Keratinocyte (primary cell): Measurements from ENCODE around the gene IFNG-AS1. TPM values are rescaled to one million over a fixed set of nuclear protein-coding genes. Genes with fewer than 3 reads are reported as not detected.

Experiments
- DNase-seq: peaks from one replicate; pipeline ENCODE4 v3.0.0-alpha.2; 2011; ENCODE audit warnings: low read depth, missing footprints, low spot score
- FAIRE-seq: peaks from 2 replicates; lab custom pipeline; 2011; peaks lifted over from hg19 to GRCh38; lab: Jason Lieb, UNC
- H2AFZ ChIP-seq: 2 replicates; pipeline ENCODE4 v1.6.0; 2012; ENCODE audit warnings: low read length, control low read depth, inconsistent platforms; ENCODE audit not compliant: control insufficient read depth
- H3K27ac ChIP-seq: 2 replicates; pipeline ENCODE4 v1.5.1; 2011; ENCODE audit warnings: low read length; ENCODE audit not compliant: control insufficient read depth, insufficient read depth
- H3K27me3 ChIP-seq: 3 replicates; pipeline ENCODE4 v1.6.0; 2011; ENCODE audit warnings: low read length; ENCODE audit not compliant: control insufficient read depth, insufficient read depth; ENCODE audit errors: extremely low read depth
- H3K36me3 ChIP-seq, 2 experiments: 2 replicates in 1 of 2; 3 replicates in 1 of 2; pipeline ENCODE4 v1.5.1; 2011; ENCODE audit warnings: low read length in 2 of 2, mild to moderate bottlenecking in 1 of 2; ENCODE audit not compliant: control insufficient read depth in 2 of 2, insufficient read depth in 2 of 2; ENCODE audit errors: extremely low read depth in 1 of 2
- H3K4me1 ChIP-seq: 3 replicates; pipeline ENCODE4 v1.5.1; 2011; ENCODE audit warnings: low read length; ENCODE audit not compliant: control insufficient read depth, insufficient read depth; ENCODE audit errors: extremely low read depth
- H3K4me2 ChIP-seq: 3 replicates; pipeline ENCODE4 v1.6.0; 2011; ENCODE audit warnings: low read depth, low read length; ENCODE audit not compliant: control insufficient read depth, insufficient read depth; ENCODE audit errors: extremely low read depth
- H3K4me3 ChIP-seq, 3 experiments: fragments of 200-600 bp in 1 of 3; sonication (generic) in 1 of 3; 2 replicates in 2 of 3; 3 replicates in 1 of 3; pipeline ENCODE4 v1.5.1; 2011 to 2016; ENCODE audit warnings: low read length in 3 of 3, mild to moderate bottlenecking in 3 of 3, control low read depth in 2 of 3, inconsistent platforms in 1 of 3, low read depth in 1 of 3, mixed read lengths in 1 of 3, mixed run types in 1 of 3, moderate library complexity in 1 of 3; ENCODE audit not compliant: control insufficient read depth in 2 of 3, insufficient read depth in 2 of 3; ENCODE audit errors: extremely low read depth in 1 of 3
- H3K79me2 ChIP-seq: 2 replicates; pipeline ENCODE4 v1.6.0; 2012; ENCODE audit warnings: low read length; ENCODE audit not compliant: control insufficient read depth, insufficient read depth
- H3K9ac ChIP-seq: 3 replicates; pipeline ENCODE4 v1.6.0; 2011; ENCODE audit warnings: low read length; ENCODE audit not compliant: control insufficient read depth, insufficient read depth; ENCODE audit errors: extremely low read depth
- H3K9me1 ChIP-seq: 3 replicates; pipeline ENCODE4 v1.6.0; 2011; ENCODE audit warnings: low read length; ENCODE audit not compliant: control insufficient read depth, insufficient read depth; ENCODE audit errors: extremely low read depth
- H3K9me3 ChIP-seq: 2 replicates; pipeline ENCODE4 v1.5.1; 2012; ENCODE audit warnings: low read depth, low read length; ENCODE audit not compliant: control insufficient read depth
- H4K20me1 ChIP-seq: 3 replicates; pipeline ENCODE4 v1.6.0; 2011; ENCODE audit warnings: low read length; ENCODE audit not compliant: control insufficient read depth, insufficient read depth; ENCODE audit errors: extremely low read depth
- CTCF ChIP-seq, 3 experiments: IDR thresholded peaks in 1 of 3; conservative IDR thresholded peaks in 1 of 3; optimal IDR thresholded peaks in 1 of 3; 2 replicates in 2 of 3; 3 replicates in 1 of 3; pipeline versions ENCODE3 to v1.5.1; 2011; ENCODE audit warnings: low read length in 3 of 3, mild to moderate bottlenecking in 3 of 3, moderate library complexity in 2 of 3, control low read depth in 1 of 3, inconsistent platforms in 1 of 3; ENCODE audit not compliant: insufficient read depth in 2 of 3; ENCODE audit errors: extremely low read depth in 1 of 3
- EZH2 ChIP-seq: IDR thresholded peaks from one replicate; pipeline ENCODE4 v1.6.1; 2012; ENCODE audit warnings: inconsistent platforms, mild to moderate bottlenecking, low read length, moderate library complexity
- dilution Hi-C: fragments of 300-500 bp; cut with MboI; formaldehyde crosslinking; loops from one replicate; pipeline ENCODE4 v1.7.0; 2020; ENCODE audit warnings: low sequenced_read_pairs; ENCODE audit not compliant: extremely low pct_ligation_motif_present
- polyA plus RNA-seq, 5 experiments: library from polyadenylated mRNA; depleted of rRNA in 3 of 5; stranded (reverse) in 3 of 5; stranded (forward) in 1 of 5; unstranded in 1 of 5; fragments of >200 nt; gene quantifications; 1 replicate in 1 of 5; 2 replicates in 3 of 5; 3 replicates in 1 of 5; pipeline versions ENCODE4 v1.2.1 to v1.2.3, GENCODE V29; 2011 to 2012; ENCODE audit warnings: missing spikeins in 2 of 5, low read depth in 1 of 5, low replicate concordance in 1 of 5

Gene IFNG-AS1
- polyA plus RNA-seq, 1 donor (not counting 4 experiments of a cell fraction or from before 2014, with no cell fraction given) = not detected

- dilution Hi-C loops = no loop called here
- FAIRE-seq = no peak
- Histone ChIP-seq H4K20me1 (no peaks in the 10 kb centered on the region), H3K27ac (no peak overlapping the region), H3K4me1 (peaks cover 5% of the 10 kb centered on the region), H3K9me3 (no peaks in the 10 kb centered on the region), H3K4me2 (no peak overlapping the region), H3K9me1 (no peaks in the 10 kb centered on the region), H3K4me3 (no peak overlapping the region), H3K9ac (no peak overlapping the region), H3K36me3 (no peaks in the 10 kb centered on the region), H2AFZ (no peak overlapping the region), H3K27me3 (peaks cover 12% of the 10 kb centered on the region), H3K79me2 (no peaks in the 10 kb centered on the region)
- no peak for DNase-seq
- TF ChIP-seq EZH2 (no peak), CTCF (optimal IDR thresholded peaks at IDR 0.05 in 1 of 3, IDR thresholded peaks at IDR 0.05 in 1 of 3, conservative IDR thresholded peaks at IDR 0.05 in 1 of 3; ENCODE audit: extremely low read depth in 1 of 3, insufficient read depth in 2 of 3, low read length in 3 of 3) (no peak)
Measured at GRCh38 chr12:67986632-67987031, 2.6 kb upstream of the IFNG-AS1 start.

- Histone ChIP-seq H3K9me3 (no peaks in the 10 kb centered on the region), H3K4me3 (no peak overlapping the region), H4K20me1 (no peaks in the 10 kb centered on the region), H3K4me1 (no peaks in the 10 kb centered on the region), H3K4me2 (no peak overlapping the region), H3K36me3 (no peaks in the 10 kb centered on the region), H3K79me2 (no peaks in the 10 kb centered on the region), H3K27me3 (peaks cover 18% of the 10 kb centered on the region), H3K9me1 (no peaks in the 10 kb centered on the region), H2AFZ (no peak overlapping the region), H3K27ac (no peak overlapping the region), H3K9ac (no peak overlapping the region)
- DNase-seq (no peak), FAIRE-seq (no peak)
- dilution Hi-C loops = no loop called here
- TF ChIP-seq EZH2 = no peak
Measured at GRCh38 chr12:67988601-67989021, 636 bp upstream of the IFNG-AS1 start.

DNA sequence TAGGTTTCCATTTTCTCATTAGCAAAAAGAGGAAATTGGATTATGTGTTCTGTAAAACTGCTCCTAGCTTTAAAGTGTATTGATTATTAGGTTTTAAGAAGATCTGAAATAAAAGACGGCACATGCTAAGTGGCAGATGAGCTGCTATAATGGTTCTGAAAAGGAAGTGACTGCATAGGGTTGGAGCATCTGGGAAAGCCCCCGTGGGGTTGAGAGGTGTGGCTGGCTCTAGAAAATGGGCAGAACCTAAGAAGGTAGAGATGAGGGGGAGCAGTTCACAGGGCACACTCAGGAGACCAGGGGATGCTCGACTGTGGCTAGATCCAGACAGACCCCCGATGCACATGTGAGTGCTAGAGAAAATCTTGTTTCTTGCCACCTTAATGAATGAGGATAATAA is 1.9 kb downstream of the IFNG-AS1 start:
- no peaks in the 10 kb centered on the region for H3K9me1 ChIP-seq
- no peaks in the 10 kb centered on the region for H4K20me1 ChIP-seq
- dilution Hi-C loops = no loop called here
- TF ChIP-seq EZH2 (no peak), CTCF (optimal IDR thresholded peaks at IDR 0.05 in 1 of 3, IDR thresholded peaks at IDR 0.05 in 1 of 3, conservative IDR thresholded peaks at IDR 0.05 in 1 of 3; ENCODE audit: extremely low read depth in 1 of 3, insufficient read depth in 2 of 3, low read length in 3 of 3) (no peak)
- H3K36me3 ChIP-seq = no peaks in the 10 kb centered on the region
- H3K27me3 ChIP-seq = peaks cover 18% of the 10 kb centered on the region
- no peaks in the 10 kb centered on the region for H3K79me2 ChIP-seq
- DNase-seq = no peak
- no peak overlapping the region for H3K4me2 ChIP-seq
- H2AFZ ChIP-seq = no peak overlapping the region
- H3K4me3 ChIP-seq = no peak overlapping the region
- no peak overlapping the region for H3K27ac ChIP-seq
- no peaks in the 10 kb centered on the region for H3K9me3 ChIP-seq
- no peaks in the 10 kb centered on the region for H3K4me1 ChIP-seq
- no peak overlapping the region for H3K9ac ChIP-seq
- FAIRE-seq = no peak
